ENCODE results near the gene U2SURP. TPM values are rescaled to one million over a fixed set of nuclear protein-coding genes. Genes with fewer than 3 reads are reported as not detected.
A peak's percentile ranks its signal among the peaks of the same experiment; 100 is the strongest.
"Not testable (repeated sequence)": the region's sequence is repeated elsewhere in the genome, so short reads cannot be mapped to it uniquely, and the experiment has no call there.

Gene U2SURP
- total and polyA plus RNA-seq, 4 donors, result 74.0 to 121 (median 104) TPM

- not testable (repeated sequence) for H3K27ac ChIP-seq (ENCODE audit: low read depth, low read length); DNase-seq (ENCODE audit: low read depth in 4 of 6, low spot score in 6 of 6)
Measured at GRCh38 chr3:143031796-143032387, 30.5 kb downstream of the U2SURP start.

GRCh38 chr3:143035466-143036211 is 34.3 kb downstream of the U2SURP start:
- no CpG with 5 or more reads among the region's 3 CpGs for WGBS (ENCODE audit: insufficient coverage)
- no peaks in the 10 kb centered on the region for H3K27me3 ChIP-seq (ENCODE audit: control insufficient read depth, insufficient read depth, low read length)
- DNase-seq (ENCODE audit: low read depth in 4 of 6, low spot score in 6 of 6), result no peak

More at GRCh38 chr3:143031796-143032387, 30.5 kb downstream of the U2SURP start:
- H3K9me3 ChIP-seq (ENCODE audit: control insufficient read depth, insufficient read depth, low read length); H3K4me1 ChIP-seq (ENCODE audit: control insufficient read depth, insufficient read depth, low read length); H3K4me3 ChIP-seq (ENCODE audit: low read depth, low read length); H3K27me3 ChIP-seq (ENCODE audit: control insufficient read depth, insufficient read depth, low read length): not testable (repeated sequence)
- H3K36me3 ChIP-seq (ENCODE audit: control insufficient read depth, insufficient read depth, low read length), result peaks cover 13% of the 10 kb centered on the region
- 100% methylated on average over 2 of the region's 4 CpGs for WGBS (ENCODE audit: insufficient coverage)

GRCh38 chr3:143036557-143036956 is 35.2 kb downstream of the U2SURP start:
- H3K9me3 ChIP-seq (ENCODE audit: control insufficient read depth, insufficient read depth, low read length), result no peaks in the 10 kb centered on the region
- WGBS (ENCODE audit: insufficient coverage), result 80% methylated on average over 1 of the region's 2 CpGs

More at GRCh38 chr3:143035466-143036211, 34.3 kb downstream of the U2SURP start:
- Histone ChIP-seq H3K4me3 (ENCODE audit: low read depth, low read length) (no peak overlapping the region), H3K36me3 (ENCODE audit: control insufficient read depth, insufficient read depth, low read length) (peaks cover 7% of the 10 kb centered on the region), H3K9me3 (ENCODE audit: control insufficient read depth, insufficient read depth, low read length) (no peaks in the 10 kb centered on the region), H3K4me1 (ENCODE audit: control insufficient read depth, insufficient read depth, low read length) (no peaks in the 10 kb centered on the region), H3K27ac (ENCODE audit: low read depth, low read length) (no peak overlapping the region)

GRCh38 chr3:143037867-143038266 is 36.5 kb downstream of the U2SURP start:
- peaks cover 5% of the 10 kb centered on the region for H3K36me3 ChIP-seq (ENCODE audit: control insufficient read depth, insufficient read depth, low read length)

More at GRCh38 chr3:143036557-143036956, 35.2 kb downstream of the U2SURP start:
- Histone ChIP-seq H3K4me3 (ENCODE audit: low read depth, low read length) (no peak overlapping the region), H3K4me1 (ENCODE audit: control insufficient read depth, insufficient read depth, low read length) (no peaks in the 10 kb centered on the region), H3K27me3 (ENCODE audit: control insufficient read depth, insufficient read depth, low read length) (no peaks in the 10 kb centered on the region), H3K27ac (ENCODE audit: low read depth, low read length) (no peak overlapping the region), H3K36me3 (ENCODE audit: control insufficient read depth, insufficient read depth, low read length) (peaks cover 5% of the 10 kb centered on the region)
- no peak for DNase-seq (ENCODE audit: low read depth in 4 of 6, low spot score in 6 of 6)

GRCh38 chr3:143040261-143040879 is 39.0 kb downstream of the U2SURP start:
- no CpG with 5 or more reads among the region's 3 CpGs for WGBS (ENCODE audit: insufficient coverage)
- DNase-seq (ENCODE audit: low read depth in 4 of 6, low spot score in 6 of 6), result peak in 2 of 6 donors; percentile 41 to 58
- Histone ChIP-seq H3K27me3 (ENCODE audit: control insufficient read depth, insufficient read depth, low read length) (no peaks in the 10 kb centered on the region), H3K36me3 (ENCODE audit: control insufficient read depth, insufficient read depth, low read length) (peaks cover 16% of the 10 kb centered on the region), H3K27ac (ENCODE audit: low read depth, low read length) (no peak overlapping the region), H3K4me1 (ENCODE audit: control insufficient read depth, insufficient read depth, low read length) (no peaks in the 10 kb centered on the region), H3K4me3 (ENCODE audit: low read depth, low read length) (no peak overlapping the region), H3K9me3 (ENCODE audit: control insufficient read depth, insufficient read depth, low read length) (no peaks in the 10 kb centered on the region)

More at GRCh38 chr3:143037867-143038266, 36.5 kb downstream of the U2SURP start:
- Histone ChIP-seq H3K27ac (ENCODE audit: low read depth, low read length) (no peak overlapping the region), H3K27me3 (ENCODE audit: control insufficient read depth, insufficient read depth, low read length) (no peaks in the 10 kb centered on the region), H3K4me3 (ENCODE audit: low read depth, low read length) (no peak overlapping the region), H3K9me3 (ENCODE audit: control insufficient read depth, insufficient read depth, low read length) (no peaks in the 10 kb centered on the region), H3K4me1 (ENCODE audit: control insufficient read depth, insufficient read depth, low read length) (no peaks in the 10 kb centered on the region)
- no CpG with 5 or more reads among the region's 2 CpGs for WGBS (ENCODE audit: insufficient coverage)
- no peak for DNase-seq (ENCODE audit: low read depth in 4 of 6, low spot score in 6 of 6)

- no peak overlapping the region for H3K27ac ChIP-seq (ENCODE audit: low read depth, low read length)
- no peaks in the 10 kb centered on the region for H3K4me1 ChIP-seq (ENCODE audit: control insufficient read depth, insufficient read depth, low read length)
- peaks cover 16% of the 10 kb centered on the region for H3K36me3 ChIP-seq (ENCODE audit: control insufficient read depth, insufficient read depth, low read length)
- no peaks in the 10 kb centered on the region for H3K27me3 ChIP-seq (ENCODE audit: control insufficient read depth, insufficient read depth, low read length)
- H3K4me3 ChIP-seq (ENCODE audit: low read depth, low read length), result no peak overlapping the region
- no peaks in the 10 kb centered on the region for H3K9me3 ChIP-seq (ENCODE audit: control insufficient read depth, insufficient read depth, low read length)
- DNase-seq (ENCODE audit: low read depth in 4 of 6, low spot score in 6 of 6), result no peak
- WGBS (ENCODE audit: insufficient coverage), result no CpG with 5 or more reads among the region's 1 CpG
Measured at GRCh38 chr3:143041903-143042302, 40.5 kb downstream of the U2SURP start.

GRCh38 chr3:143045639-143046038 is 44.3 kb downstream of the U2SURP start:
- Histone ChIP-seq H3K4me3 (ENCODE audit: low read depth, low read length) (no peak overlapping the region), H3K27me3 (ENCODE audit: control insufficient read depth, insufficient read depth, low read length) (no peaks in the 10 kb centered on the region), H3K9me3 (ENCODE audit: control insufficient read depth, insufficient read depth, low read length) (no peaks in the 10 kb centered on the region), H3K36me3 (ENCODE audit: control insufficient read depth, insufficient read depth, low read length) (peaks cover 18% of the 10 kb centered on the region), H3K4me1 (ENCODE audit: control insufficient read depth, insufficient read depth, low read length) (no peaks in the 10 kb centered on the region), H3K27ac (ENCODE audit: low read depth, low read length) (no peak overlapping the region)
- WGBS (ENCODE audit: insufficient coverage), result no CpG with 5 or more reads among the region's 2 CpGs
- DNase-seq (ENCODE audit: low read depth in 4 of 6, low spot score in 6 of 6), result no peak

GRCh38 chr3:143046075-143046474 is 44.7 kb downstream of the U2SURP start:
- not testable (repeated sequence) for H3K9me3 ChIP-seq (ENCODE audit: control insufficient read depth, insufficient read depth, low read length); H3K4me1 ChIP-seq (ENCODE audit: control insufficient read depth, insufficient read depth, low read length); H3K4me3 ChIP-seq (ENCODE audit: low read depth, low read length); H3K27ac ChIP-seq (ENCODE audit: low read depth, low read length); DNase-seq (ENCODE audit: low read depth in 4 of 6, low spot score in 6 of 6); H3K27me3 ChIP-seq (ENCODE audit: control insufficient read depth, insufficient read depth, low read length)
- peaks cover 18% of the 10 kb centered on the region for H3K36me3 ChIP-seq (ENCODE audit: control insufficient read depth, insufficient read depth, low read length)
- no CpG with 5 or more reads among the region's 5 CpGs for WGBS (ENCODE audit: insufficient coverage)

- no peaks in the 10 kb centered on the region for H3K9me3 ChIP-seq (ENCODE audit: control insufficient read depth, insufficient read depth, low read length)
- no peak overlapping the region for H3K27ac ChIP-seq (ENCODE audit: low read depth, low read length)
- no peak overlapping the region for H3K4me3 ChIP-seq (ENCODE audit: low read depth, low read length)
- no peaks in the 10 kb centered on the region for H3K4me1 ChIP-seq (ENCODE audit: control insufficient read depth, insufficient read depth, low read length)
- peaks cover 3% of the 10 kb centered on the region for H3K36me3 ChIP-seq (ENCODE audit: control insufficient read depth, insufficient read depth, low read length)
- H3K27me3 ChIP-seq (ENCODE audit: control insufficient read depth, insufficient read depth, low read length), result no peaks in the 10 kb centered on the region
- DNase-seq (ENCODE audit: low read depth in 4 of 6, low spot score in 6 of 6), result no peak
- no CpG with 5 or more reads among the region's 2 CpGs for WGBS (ENCODE audit: insufficient coverage)
Measured at GRCh38 chr3:143054011-143054410, 52.6 kb downstream of the U2SURP start.
